Measurements from ENCODE around the gene UXS1.

- TF ChIP-seq CTCF (IDR thresholded peaks at IDR 0.05; ENCODE audit: insufficient read depth, low read depth, low read length) (no peak), EZH2 (IDR thresholded peaks at IDR 0.05; ENCODE audit: insufficient read depth, low read length) (no peak)
These were observed 97.6 kb downstream of the UXS1 start for GRCh38 chr2:106096299-106097037.
